Endothelial cell of umbilical vein (primary cell): ENCODE measurements around the gene CDC42SE1.

Experiments
- POLR2A ChIP-seq: IDR thresholded peaks from 2 replicates; pipeline ENCODE4 v1.6.1; 2012; ENCODE audit warnings: low read depth, mild to moderate bottlenecking, control low read depth, low read length
- TF ChIP-seq, protein P1 (sequence below), 2 donors: IDR thresholded peaks; 1 replicate in 1 of 2; 2 replicates in 1 of 2; pipeline ENCODE4 v1.5.1; 2011; ENCODE audit warnings: low read length in 2 of 2, mild to moderate bottlenecking in 2 of 2, moderate library complexity in 2 of 2, control low read depth in 1 of 2, inconsistent platforms in 1 of 2, low read depth in 1 of 2; ENCODE audit not compliant: insufficient read depth in 1 of 2; ENCODE audit errors: extremely low read depth in 1 of 2
- TF ChIP-seq, protein P2 (sequence below): IDR thresholded peaks from 2 replicates; pipeline ENCODE4 v1.6.1; 2011; ENCODE audit not compliant: insufficient read depth, insufficient read length

DNA sequence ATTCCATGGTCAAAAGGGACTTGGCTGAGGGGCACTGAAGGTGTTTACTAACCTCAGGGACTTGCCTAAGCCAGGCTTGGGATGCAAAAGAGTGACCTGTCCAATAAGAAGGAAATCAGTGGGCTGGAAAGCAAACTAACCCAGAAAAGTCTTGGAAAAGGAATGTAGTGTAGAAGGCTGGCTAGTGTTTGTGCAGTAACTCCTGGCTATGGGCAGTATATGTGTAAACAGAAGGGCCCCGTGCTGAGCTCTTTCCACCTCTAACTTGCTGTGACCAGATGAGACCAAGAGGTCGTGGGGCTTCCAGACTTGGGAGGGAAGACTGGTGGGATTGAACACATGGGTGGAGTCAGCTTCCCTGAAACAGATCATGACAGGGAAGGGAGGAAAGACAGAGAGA is 56.8 kb downstream of the CDC42SE1 start:
- TF ChIP-seq POLR2A: no peak
- TF ChIP-seq, protein P1, sequence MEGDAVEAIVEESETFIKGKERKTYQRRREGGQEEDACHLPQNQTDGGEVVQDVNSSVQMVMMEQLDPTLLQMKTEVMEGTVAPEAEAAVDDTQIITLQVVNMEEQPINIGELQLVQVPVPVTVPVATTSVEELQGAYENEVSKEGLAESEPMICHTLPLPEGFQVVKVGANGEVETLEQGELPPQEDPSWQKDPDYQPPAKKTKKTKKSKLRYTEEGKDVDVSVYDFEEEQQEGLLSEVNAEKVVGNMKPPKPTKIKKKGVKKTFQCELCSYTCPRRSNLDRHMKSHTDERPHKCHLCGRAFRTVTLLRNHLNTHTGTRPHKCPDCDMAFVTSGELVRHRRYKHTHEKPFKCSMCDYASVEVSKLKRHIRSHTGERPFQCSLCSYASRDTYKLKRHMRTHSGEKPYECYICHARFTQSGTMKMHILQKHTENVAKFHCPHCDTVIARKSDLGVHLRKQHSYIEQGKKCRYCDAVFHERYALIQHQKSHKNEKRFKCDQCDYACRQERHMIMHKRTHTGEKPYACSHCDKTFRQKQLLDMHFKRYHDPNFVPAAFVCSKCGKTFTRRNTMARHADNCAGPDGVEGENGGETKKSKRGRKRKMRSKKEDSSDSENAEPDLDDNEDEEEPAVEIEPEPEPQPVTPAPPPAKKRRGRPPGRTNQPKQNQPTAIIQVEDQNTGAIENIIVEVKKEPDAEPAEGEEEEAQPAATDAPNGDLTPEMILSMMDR (IDR thresholded peaks at IDR 0.05; ENCODE audit: extremely low read depth in 1 of 2, insufficient read depth in 1 of 2, low read depth in 1 of 2, low read length in 2 of 2): no peak
- TF ChIP-seq, protein P2, sequence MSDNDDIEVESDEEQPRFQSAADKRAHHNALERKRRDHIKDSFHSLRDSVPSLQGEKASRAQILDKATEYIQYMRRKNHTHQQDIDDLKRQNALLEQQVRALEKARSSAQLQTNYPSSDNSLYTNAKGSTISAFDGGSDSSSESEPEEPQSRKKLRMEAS: no peak
